CD4-positive, alpha-beta T cell treated with Interleukin-6 at 100 ng/mL for 8 hours (primary cell): ENCODE measurements around the gene RACK1.
A peak's percentile ranks its signal among the peaks of the same experiment; 100 is the strongest.

Experiments used
- DNase-seq: peaks from one replicate; pipeline ENCODE4 v3.0.0-alpha.2; 2020; ENCODE audit warnings: mixed read lengths, low spot score

Gene RACK1

DNA sequence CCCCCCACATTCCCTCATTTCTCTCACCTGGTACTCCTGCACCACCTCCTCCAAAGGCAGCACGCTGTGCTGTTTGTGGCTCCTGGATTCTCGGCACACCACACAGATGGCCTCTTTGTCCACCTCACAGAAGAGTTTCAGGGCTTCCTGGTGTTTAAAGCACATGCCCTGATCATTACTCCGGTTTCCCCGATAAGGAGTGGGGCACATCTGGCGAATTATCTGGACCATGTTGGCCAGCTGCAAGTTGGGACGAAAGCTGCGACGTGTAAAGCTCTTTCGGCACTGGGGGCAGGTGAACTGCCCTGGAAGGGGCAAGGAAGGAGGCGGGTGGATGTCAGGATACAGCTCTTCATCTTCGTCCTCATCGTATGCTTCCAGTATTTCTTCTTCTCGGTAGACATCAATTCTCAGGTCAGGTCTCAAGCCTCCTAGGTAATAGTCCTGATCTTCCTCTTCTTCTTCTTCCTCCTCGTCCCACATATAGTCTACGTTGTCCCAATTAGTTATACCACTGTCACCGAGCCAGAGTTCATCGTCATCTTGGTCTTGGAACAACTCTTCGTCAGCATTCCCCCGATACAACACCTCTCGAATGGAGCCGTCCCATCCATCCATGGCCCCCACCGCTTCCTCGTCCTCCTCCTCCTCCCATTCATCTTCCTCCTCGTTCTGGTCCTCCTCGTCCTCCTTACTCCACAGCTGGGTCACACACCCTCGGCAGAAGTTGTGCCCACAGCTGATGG is 16.4 kb upstream of the RACK1 start:
- no peak for DNase-seq

DNA sequence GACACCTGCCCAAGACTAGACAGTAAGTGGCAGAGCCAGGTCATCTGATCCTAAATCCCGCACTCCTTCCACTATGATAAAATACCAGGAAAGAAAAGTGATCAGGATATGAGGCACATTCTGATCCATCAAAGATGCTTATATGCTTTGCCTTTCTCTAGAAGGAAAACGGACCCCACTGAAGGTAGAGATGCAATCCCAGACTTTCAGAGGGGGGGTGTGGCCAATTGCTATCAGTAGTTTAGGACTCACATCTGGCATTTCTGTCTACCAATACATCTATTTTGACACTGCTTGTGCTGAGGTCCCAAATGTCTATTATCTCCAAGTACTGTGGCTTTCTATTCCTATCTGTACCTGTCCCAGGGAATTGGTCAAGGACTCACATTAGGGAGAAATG is 15.6 kb upstream of the RACK1 start:
- no peak for DNase-seq

DNA sequence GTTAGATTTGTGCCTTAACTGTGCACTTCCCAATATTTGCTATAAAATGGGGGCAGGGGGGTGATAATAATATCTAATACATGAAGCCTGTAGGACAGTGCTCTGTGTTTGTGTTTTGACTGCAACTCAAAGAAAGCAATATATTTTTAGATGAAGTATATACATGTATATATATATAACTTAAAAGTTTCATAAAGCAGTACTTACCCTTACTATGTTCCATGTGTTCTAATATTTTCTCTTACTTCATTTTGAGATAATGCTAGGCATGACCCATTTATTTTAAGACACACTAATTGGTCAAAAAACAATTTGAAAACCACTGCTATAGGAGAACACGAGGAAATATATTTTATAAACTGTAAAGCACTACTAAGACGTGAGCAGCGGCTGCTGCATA is 14.9 kb upstream of the RACK1 start:
- DNase-seq = no peak

- no peak for DNase-seq
Measured at GRCh38 chr5:181255836-181256578, 12.3 kb upstream of the RACK1 start.

DNA sequence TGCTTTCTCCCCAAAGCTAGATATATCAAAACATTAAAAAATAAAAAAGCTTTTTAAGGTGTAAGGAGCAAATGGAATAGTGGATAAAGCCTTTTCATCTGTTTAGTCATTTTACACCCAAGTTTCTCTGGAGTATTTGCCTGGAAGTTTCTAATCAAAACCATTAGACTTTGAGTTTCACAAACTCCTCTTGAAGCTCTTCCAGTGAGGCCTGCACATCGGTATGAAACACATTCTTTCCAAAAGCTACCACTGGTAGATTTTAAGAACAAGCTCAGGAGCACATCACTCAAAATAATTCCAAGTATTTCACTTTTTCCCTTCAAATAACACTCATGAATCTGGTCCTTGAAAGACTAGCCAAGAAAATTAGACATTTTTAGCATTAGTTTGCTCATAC is 11.6 kb upstream of the RACK1 start:
- no peak for DNase-seq

GRCh38 chr5:181248277-181248676 is 4.6 kb upstream of the RACK1 start:
- DNase-seq = no peak

- peak; percentile 66 for DNase-seq
Measured at GRCh38 chr5:181246276-181247049, 2.8 kb upstream of the RACK1 start.

DNA sequence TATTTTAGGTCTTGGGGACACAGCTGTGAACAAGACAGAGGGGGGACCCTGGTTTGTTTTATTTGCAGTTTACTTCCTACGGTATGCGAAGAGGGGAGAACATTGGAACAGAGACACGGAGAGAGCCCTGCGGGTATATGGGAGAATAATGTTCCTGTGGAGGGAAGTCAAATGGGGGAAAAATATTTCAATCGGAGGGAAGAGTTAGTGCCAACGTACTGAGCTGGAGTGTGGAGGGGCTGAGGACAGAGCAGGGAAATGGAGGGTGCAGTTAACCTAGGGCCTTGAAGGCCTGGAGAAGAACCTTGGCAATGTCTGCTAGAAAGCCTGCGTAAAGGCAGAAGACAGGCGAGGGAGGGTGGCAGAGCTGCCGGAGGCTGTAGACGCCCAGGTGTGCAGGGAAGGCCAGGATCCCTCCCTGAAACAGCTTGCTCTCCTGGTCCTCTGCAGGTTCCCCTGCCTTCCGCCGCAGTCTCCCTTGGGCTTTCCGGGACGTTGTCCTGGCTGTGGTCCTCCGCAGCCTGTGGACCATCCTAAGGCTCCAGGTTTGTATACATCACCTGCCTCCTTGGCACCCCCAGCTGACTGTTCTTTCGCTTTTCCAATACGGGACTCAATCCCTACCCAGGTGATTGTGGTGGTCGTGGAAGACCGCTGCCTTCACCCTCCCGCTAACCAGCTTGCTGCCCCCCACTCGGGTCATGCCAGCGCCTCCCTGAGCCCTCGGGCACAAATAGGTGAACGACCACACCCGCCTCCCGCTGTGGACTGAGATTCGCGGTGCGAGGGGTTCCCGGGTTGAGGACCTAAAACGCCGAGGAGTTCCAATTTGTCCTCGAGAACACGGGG is 1.9 kb upstream of the RACK1 start:
- no peak for DNase-seq

GRCh38 chr5:181243018-181243563 is 615 bp downstream of the RACK1 start:
- DNase-seq = no peak

GRCh38 chr5:181242031-181242451 is 1.7 kb downstream of the RACK1 start:
- no peak for DNase-seq

DNA sequence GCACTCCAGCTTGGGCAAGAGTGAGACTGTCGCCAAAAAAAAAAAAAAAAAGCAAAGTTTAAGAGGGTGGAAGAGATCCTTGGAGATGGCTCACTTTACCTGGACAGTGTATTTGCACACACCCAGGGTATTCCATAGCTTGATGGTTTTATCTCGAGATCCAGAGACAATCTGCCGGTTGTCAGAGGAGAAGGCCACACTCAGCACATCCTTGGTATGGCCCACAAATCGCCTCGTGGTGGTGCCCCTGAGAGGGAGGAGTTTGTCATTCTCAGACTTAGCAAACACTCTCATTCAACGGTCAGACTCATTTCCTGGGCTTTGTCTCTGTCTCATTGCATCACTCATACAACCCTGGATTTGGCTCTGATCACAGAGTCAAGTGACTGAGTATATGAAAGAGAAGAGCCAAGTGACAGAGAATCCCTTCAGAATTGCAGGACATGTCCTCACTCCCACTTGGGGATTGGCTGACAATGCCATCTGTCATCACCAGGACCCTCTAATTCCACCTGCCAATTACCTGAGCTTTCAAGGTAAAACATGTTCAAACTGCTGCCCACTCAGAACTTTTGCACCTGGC is 2.2 kb downstream of the RACK1 start:
- DNase-seq = peak; percentile 25

DNA sequence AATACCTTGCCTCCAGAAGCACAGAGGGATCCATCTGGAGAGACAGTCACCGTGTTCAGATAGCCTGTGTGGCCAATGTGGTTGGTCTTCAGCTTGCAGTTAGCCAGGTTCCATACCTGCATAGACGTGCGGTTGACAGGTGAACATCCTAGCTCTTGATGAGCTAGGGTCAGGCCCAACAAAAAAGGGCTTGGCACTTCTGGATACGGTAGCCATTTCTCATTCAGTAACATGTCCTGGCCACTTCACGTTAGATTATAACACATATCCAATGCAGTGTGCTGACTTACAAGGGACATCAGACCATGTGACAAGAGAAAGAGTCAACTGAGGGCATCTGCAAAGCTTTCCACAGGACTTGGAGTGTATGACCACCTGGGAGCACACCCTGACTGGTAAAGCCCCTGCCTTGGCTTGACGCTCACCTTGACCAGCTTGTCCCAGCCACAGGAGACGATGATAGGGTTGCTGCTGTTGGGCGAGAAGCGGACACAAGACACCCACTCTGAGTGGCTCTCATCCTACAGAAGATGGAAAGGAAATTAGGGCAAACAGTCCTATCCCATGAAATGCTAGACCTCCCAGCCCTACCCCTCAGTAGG is 4.5 kb downstream of the RACK1 start:
- DNase-seq = no peak

DNA sequence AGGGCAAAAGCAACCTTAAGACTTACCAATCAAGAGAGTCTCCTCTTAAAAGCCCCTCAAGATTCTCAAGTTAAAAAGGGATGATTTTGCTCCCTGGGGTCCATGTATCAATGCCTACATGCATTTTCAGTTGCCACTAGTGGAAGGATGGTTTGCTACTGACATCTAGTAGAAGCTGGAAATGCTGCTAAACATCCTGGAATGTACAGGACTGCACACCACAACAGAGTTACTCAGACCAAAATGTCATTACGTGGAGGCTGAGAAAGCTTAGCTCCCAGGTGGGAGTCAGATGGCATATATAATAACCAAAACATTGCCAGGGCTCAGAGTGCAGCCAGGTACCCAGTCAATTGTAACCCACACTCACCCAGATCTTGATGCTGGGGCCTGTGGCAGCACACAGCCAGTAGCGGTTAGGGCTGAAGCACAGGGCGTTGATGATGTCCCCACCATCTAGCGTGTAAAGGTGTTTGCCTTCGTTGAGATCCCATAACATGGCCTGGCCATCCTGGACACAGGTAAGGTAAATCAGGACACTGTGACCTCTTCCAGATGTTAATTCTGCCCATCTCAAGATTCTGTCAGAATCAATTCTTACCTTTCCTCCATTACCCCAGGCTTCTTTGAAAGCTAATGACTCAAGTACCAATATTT is 5.8 kb downstream of the RACK1 start:
- DNase-seq = no peak

DNA sequence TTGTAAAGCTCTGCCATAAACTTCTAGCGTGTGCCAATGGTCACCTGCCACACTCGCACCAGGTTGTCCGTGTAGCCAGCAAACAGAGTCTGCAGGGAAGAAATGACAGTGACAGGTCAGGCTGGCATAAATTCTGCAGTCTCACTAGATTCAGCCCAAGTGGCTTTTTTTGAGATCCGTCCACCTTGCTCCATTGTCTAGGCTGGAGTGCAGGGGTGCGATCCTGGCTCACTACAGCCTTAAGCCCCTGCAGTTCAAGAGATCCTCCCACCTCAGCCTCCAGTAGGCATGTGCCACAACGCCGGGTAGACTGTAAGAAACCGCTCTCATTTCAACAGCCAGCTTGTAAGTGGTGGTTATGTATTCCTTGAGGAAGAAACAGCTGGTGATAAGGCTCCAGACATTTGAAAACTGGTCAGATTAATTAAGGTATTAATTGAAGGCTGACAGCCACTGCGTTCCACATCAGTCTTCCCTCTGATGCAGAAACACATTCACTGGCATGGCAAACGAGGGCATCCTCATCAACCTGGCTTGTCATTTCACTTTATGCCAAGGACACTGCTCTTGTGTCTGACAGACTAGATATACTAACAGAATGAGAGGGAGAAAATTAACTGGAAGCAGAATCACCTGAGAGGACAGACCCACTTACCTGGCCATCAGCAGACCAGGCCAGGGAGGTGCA is 6.6 kb downstream of the RACK1 start:
- DNase-seq = no peak

GRCh38 chr5:181236471-181236870 is 7.2 kb downstream of the RACK1 start:
- DNase-seq = no peak

DNA sequence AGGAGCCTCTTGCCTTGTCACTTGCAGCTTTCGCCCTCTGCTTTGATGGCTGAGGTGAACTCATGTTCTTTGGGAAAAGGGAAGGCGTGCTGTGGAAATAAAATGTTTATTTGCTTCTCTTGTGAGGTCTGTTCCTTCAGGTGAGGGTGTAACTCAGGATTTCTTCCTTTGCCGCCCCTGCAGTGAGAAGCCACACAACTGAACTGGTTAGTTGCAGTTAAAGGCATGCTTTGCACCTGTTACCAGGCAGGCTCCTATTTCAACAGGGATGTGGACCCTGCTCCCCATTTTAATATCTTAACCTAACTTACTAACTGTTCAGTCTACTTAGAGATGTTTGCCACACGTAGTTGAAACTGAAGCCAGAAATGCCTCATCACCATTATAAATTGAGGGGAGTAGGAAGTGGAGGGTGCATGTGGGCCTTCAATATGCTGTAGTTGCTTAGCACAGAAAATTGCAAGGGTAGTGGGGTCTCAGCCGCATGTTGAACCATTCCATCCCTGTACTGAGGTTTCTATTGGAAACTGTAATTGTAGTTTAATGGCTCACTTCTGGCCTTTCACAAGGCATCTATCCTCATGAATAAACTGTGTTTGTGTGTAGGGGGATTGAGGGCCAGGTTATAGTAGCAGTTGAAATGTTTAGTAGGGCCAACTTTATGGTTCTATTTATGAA is 7.9 kb downstream of the RACK1 start:
- DNase-seq = no peak

DNA sequence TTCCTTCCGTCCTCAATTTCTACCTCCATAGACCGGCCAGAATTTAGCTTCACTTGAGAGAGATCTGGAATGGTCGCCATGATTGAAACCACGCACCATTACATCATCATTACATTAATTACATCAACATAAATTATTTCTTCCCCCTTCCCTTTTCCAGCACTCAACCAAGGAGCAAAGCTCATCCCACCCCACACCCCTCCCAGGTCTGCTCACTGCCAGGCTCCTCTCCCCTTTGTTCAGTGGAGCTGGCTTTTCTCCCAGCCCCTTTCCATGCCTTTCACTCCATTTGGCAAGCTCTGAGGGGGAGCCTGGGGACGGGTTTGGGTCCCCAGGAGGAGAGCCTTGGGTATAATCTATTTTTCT is 8.4 kb downstream of the RACK1 start:
- no peak for DNase-seq

DNA sequence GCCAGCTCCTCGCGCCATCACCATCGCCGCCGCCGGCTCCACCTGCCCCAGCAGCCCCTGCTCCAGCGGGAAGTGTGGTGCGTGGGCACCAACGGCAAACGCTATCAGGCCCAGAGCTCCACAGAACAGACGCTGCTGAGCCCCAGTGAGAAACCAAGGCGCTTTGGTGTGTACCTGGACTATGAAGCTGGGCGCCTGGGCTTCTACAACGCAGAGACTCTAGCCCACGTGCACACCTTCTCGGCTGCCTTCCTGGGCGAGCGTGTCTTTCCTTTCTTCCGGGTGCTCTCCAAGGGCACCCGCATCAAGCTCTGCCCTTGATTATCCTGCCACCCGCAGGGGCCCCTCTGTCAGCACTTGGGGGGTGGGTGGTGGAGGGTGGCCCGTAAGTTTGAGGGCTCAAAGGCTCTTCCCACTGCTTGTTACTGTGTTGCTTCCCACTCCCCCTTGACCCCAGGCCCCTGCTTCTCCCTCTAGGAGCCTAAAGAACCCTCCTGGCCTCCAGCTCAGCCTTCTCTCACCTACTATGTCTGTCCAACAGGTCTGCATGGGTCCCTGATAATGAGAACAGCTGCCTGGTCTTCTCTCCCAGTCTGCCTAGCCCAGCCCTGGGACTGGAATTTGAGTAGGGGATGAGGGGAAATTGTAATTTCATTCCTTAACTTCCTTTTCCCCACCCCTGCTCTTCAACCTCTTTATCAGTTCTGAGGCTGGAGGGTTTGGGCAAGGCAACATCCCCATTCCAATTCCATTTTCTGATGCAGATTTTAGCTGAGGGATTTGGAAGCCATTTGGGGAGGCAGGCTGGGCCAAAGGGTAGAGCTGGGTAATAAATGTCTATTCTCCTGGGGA is 9.0 kb downstream of the RACK1 start:
- no peak for DNase-seq
